ENCODE results near the gene ELAVL3. TPM values are rescaled to one million over a fixed set of nuclear protein-coding genes. Genes with fewer than 3 reads are reported as not detected.

ELAVL3 gene
- total RNA-seq, 1 donor from 2014 or later, result 42.8 TPM

- DNase-seq (ENCODE audit: low read depth, low spot score), result no peak
- Mint-ChIP-seq H3K36me3 (ENCODE audit: low read depth) (no peaks in the 10 kb centered on the region), H3K4me1 (peaks cover 13% of the 10 kb centered on the region), H3K4me3 (peak overlapping the region; percentile 41), H3K27me3 (ENCODE audit: low read depth) (no peaks in the 10 kb centered on the region), H3K9me3 (no peaks in the 10 kb centered on the region), H3K27ac (ENCODE audit: unreplicated experiment) (peak overlapping the region; percentile 27)
- TF ChIP-seq, protein P1, sequence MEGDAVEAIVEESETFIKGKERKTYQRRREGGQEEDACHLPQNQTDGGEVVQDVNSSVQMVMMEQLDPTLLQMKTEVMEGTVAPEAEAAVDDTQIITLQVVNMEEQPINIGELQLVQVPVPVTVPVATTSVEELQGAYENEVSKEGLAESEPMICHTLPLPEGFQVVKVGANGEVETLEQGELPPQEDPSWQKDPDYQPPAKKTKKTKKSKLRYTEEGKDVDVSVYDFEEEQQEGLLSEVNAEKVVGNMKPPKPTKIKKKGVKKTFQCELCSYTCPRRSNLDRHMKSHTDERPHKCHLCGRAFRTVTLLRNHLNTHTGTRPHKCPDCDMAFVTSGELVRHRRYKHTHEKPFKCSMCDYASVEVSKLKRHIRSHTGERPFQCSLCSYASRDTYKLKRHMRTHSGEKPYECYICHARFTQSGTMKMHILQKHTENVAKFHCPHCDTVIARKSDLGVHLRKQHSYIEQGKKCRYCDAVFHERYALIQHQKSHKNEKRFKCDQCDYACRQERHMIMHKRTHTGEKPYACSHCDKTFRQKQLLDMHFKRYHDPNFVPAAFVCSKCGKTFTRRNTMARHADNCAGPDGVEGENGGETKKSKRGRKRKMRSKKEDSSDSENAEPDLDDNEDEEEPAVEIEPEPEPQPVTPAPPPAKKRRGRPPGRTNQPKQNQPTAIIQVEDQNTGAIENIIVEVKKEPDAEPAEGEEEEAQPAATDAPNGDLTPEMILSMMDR (conservative IDR thresholded peaks at IDR 0.05), result no peak
Measured at GRCh38 chr19:11450570-11451326, 30.1 kb downstream of the ELAVL3 start.

DNA sequence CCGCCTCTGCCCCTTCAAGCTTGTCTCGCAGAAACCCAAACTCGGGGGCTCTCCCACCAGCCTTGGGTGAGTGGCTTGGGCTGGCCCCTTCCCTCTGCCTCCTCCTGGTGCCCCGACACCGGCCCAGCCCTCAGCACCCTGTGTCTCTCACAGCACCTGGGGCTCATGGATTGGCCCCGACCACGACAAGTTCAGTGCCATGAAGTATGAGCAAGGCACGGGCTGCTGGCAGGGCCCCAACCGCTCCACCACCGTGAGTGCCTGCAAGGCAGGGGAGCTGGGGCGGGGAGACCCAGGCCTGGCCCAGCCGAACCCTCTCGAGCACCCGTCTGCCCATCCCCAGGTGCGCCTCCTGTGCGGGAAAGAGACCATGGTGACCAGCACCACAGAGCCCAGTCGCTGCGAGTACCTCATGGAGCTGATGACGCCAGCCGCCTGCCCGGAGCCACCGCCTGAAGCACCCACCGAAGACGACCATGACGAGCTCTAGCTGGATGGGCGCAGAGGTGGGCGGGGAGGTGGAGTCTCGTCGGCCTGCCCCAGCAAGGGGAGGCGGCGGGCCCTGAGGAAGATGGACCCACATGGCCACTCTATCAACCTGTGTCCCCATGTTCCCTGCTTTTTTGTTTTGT is 31.8 kb downstream of the ELAVL3 start:
- no peak overlapping the region for H3K4me3 Mint-ChIP-seq
- no peak overlapping the region for H3K27ac Mint-ChIP-seq (ENCODE audit: unreplicated experiment)
- TF ChIP-seq, protein P1 (conservative IDR thresholded peaks at IDR 0.05), result no peak
- no peaks in the 10 kb centered on the region for H3K27me3 Mint-ChIP-seq (ENCODE audit: low read depth)
- H3K4me1 Mint-ChIP-seq, result peaks cover 13% of the 10 kb centered on the region
- no peaks in the 10 kb centered on the region for H3K9me3 Mint-ChIP-seq
- no peaks in the 10 kb centered on the region for H3K36me3 Mint-ChIP-seq (ENCODE audit: low read depth)
- no peak for DNase-seq (ENCODE audit: low read depth, low spot score)

- H3K27ac Mint-ChIP-seq (ENCODE audit: unreplicated experiment), result no peak overlapping the region
- H3K4me3 Mint-ChIP-seq, result no peak overlapping the region
- no peaks in the 10 kb centered on the region for H3K36me3 Mint-ChIP-seq (ENCODE audit: low read depth)
- peaks cover 11% of the 10 kb centered on the region for H3K4me1 Mint-ChIP-seq
- no peak for DNase-seq (ENCODE audit: low read depth, low spot score)
- TF ChIP-seq, protein P1 (conservative IDR thresholded peaks at IDR 0.05), result no peak
- no peaks in the 10 kb centered on the region for H3K27me3 Mint-ChIP-seq (ENCODE audit: low read depth)
- no peaks in the 10 kb centered on the region for H3K9me3 Mint-ChIP-seq
Measured at GRCh38 chr19:11448410-11448809, 32.4 kb downstream of the ELAVL3 start.

DNA sequence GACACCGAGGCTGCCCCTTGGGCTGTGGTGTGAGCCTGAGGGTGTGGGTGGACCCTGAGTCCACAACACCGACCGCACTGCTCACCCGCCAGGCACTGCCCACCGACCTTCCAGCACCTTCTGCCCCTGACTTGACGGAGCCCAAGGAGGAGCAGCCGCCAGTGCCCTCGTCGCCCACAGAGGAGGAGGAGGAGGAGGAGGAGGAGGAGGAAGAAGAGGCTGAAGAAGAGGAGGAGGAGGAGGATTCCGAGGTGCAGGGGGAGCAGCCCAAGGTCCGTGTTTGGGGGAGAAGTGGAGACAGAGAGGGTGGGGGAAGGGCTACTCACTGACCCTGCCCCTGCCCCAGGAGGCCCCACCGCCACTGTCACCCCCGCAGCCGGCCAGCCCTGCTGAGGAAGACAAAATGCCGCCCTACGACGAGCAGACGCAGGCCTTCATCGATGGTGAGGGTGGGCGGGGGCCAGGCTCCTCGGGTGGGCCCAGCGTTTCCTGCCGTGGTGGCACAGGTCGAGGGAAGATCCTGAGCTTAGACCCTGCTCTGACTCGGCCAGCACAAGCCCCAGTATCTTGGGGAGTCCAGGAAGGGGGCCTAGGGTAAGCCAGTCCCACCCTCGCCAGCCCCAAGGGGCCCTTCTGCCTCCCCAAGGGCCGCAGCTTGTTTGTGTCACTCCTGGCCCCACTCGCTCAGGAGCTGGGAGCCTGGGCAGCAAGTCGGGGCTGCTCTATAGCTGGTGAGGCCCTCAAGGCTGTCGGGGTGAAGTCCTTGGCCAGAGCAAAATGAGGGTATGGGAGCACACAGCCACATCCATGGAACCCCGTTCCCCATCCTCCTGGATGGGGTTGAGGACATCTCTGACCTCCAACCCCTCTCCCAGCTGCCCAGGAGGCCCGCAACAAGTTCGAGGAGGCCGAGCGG is 33.2 kb downstream of the ELAVL3 start:
- peaks cover 8% of the 10 kb centered on the region for H3K4me1 Mint-ChIP-seq
- no peaks in the 10 kb centered on the region for H3K36me3 Mint-ChIP-seq (ENCODE audit: low read depth)
- DNase-seq (ENCODE audit: low read depth, low spot score), result no peak
- H3K9me3 Mint-ChIP-seq, result no peaks in the 10 kb centered on the region
- H3K27me3 Mint-ChIP-seq (ENCODE audit: low read depth), result no peaks in the 10 kb centered on the region
- TF ChIP-seq, protein P1 (conservative IDR thresholded peaks at IDR 0.05), result no peak
- H3K27ac Mint-ChIP-seq (ENCODE audit: unreplicated experiment), result no peak overlapping the region
- no peak overlapping the region for H3K4me3 Mint-ChIP-seq

DNA sequence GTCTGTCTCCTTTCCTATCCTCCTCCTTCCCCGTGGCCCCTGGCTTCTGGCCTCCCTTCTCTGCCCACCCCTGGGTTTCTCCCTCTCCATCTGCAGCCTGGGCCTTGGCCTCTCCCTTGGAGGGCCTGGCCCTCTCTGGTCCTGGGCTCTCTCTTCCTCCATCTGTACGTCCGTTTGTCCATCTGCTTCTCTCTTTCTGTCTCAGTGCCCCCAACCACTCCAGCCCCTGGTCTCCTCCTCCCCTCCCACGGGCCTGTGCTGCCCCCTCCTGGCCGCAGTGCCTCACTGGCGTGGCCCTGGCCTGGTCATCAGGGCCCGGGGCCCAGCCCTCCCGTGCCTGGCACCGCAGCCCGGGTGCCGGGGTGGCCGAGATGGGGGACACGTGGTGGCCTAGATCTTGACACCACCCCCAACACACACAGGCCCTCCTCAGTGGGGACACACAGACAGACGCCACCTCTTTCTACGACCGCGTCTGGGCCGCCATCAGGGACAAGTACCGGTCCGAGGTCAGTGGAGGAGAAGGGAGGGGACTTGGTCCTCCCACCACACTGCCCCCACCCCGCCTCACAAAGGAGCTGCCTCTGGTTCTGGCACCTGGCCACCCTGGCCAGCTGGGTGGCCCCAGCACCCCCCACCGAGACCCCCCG is 34.1 kb downstream of the ELAVL3 start:
- Mint-ChIP-seq H3K27ac (ENCODE audit: unreplicated experiment) (no peak overlapping the region), H3K4me3 (no peak overlapping the region), H3K27me3 (ENCODE audit: low read depth) (no peaks in the 10 kb centered on the region), H3K4me1 (no peaks in the 10 kb centered on the region), H3K9me3 (no peaks in the 10 kb centered on the region), H3K36me3 (ENCODE audit: low read depth) (peaks cover 1% of the 10 kb centered on the region)
- peak; percentile 73 for DNase-seq (ENCODE audit: low read depth, low spot score)
- TF ChIP-seq, protein P1 (conservative IDR thresholded peaks at IDR 0.05), result peak; percentile 76
